HG02870 (cell line): ENCODE measurements around the gene PFN3.
"Not testable (repeated sequence)": the region's sequence is repeated elsewhere in the genome, so short reads cannot be mapped to it uniquely, and the experiment has no call there.

Experiments used
- ATAC-seq: cut with Tn5 transposase; IDR thresholded peaks from one replicate; pipeline ENCODE4 v1.9.1; 2021; ENCODE audit warnings: mild to moderate bottlenecking, moderate library complexity; ENCODE audit not compliant: unreplicated experiment

The PFN3 gene

GRCh38 chr5:177361418-177362291 lies 38.8 kb downstream of the PFN3 start:
- ATAC-seq = no peak

- not testable (repeated sequence) for ATAC-seq
Observed at GRCh38 chr5:177360740-177361139, 39.7 kb downstream of the PFN3 start.

- no peak for ATAC-seq
Observed at GRCh38 chr5:177359860-177360259, 40.6 kb downstream of the PFN3 start.

GRCh38 chr5:177359451-177359851 lies 41.0 kb downstream of the PFN3 start:
- no peak for ATAC-seq

GRCh38 chr5:177358370-177358819 lies 42.1 kb downstream of the PFN3 start:
- no peak for ATAC-seq

- peak; percentile 92 for ATAC-seq
Observed at GRCh38 chr5:177357459-177358351, 42.8 kb downstream of the PFN3 start, which contains the start of gene RGS14. Gene RGS14 (plus strand): TSS chr5:177357924. CDS start chr5:177358025, 101 bp downstream.

GRCh38 chr5:177357146-177357458 lies 43.4 kb downstream of the PFN3 start:
- no peak for ATAC-seq

- no peak for ATAC-seq
Observed at GRCh38 chr5:177356746-177357145, 43.7 kb downstream of the PFN3 start.

- ATAC-seq = no peak
Observed at GRCh38 chr5:177355868-177356168, 44.6 kb downstream of the PFN3 start.

- no peak for ATAC-seq
Observed at GRCh38 chr5:177355162-177355867, 45.1 kb downstream of the PFN3 start.

GRCh38 chr5:177354711-177355110 lies 45.8 kb downstream of the PFN3 start:
- ATAC-seq = no peak

GRCh38 chr5:177354256-177354655 lies 46.2 kb downstream of the PFN3 start:
- ATAC-seq = no peak

- no peak for ATAC-seq
Observed at GRCh38 chr5:177353093-177353492, 47.4 kb downstream of the PFN3 start.

GRCh38 chr5:177351392-177352329 lies 48.8 kb downstream of the PFN3 start, which contains the start of gene LMAN2:
Gene LMAN2 (minus strand): TSS chr5:177351668. CDS start chr5:177351647, 21 bp downstream.
- peak; percentile 92 for ATAC-seq

- ATAC-seq = no peak
Observed at GRCh38 chr5:177350776-177351391, 49.6 kb downstream of the PFN3 start.
